NCI-H82 treated with DMSO at 0.1 percent for 48 hours (cell line): ENCODE data around the gene ZNF70.
A peak's percentile ranks its signal among the peaks of the same experiment; 100 is the strongest.

Source experiments
- DNase-seq: peaks from one replicate; lab custom pipeline; 2025; ENCODE audit not compliant: unreplicated experiment; lab: John Stamatoyannopoulos, UW

The ZNF70 gene

DNA sequence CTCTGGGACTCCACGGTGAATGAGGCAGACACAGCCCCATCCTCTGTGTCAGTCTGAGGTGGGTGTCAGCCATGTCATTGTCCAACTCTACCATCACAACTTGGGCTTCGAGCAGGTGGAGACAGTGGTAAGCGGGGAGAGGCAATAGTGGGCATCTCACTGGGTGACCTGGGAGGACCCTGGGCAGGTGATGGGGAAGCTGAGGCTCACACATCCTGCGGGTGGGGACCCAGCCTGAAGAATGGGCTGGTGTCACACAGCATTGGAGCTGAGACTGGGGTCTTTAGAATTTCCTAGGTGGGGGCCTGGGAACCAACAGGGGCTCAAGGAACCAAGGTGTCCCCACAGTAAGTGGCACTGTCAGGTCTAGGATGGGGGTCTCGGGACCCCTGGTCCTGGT, 28.8 kb upstream of the ZNF70 start:
- no peak for DNase-seq

DNA sequence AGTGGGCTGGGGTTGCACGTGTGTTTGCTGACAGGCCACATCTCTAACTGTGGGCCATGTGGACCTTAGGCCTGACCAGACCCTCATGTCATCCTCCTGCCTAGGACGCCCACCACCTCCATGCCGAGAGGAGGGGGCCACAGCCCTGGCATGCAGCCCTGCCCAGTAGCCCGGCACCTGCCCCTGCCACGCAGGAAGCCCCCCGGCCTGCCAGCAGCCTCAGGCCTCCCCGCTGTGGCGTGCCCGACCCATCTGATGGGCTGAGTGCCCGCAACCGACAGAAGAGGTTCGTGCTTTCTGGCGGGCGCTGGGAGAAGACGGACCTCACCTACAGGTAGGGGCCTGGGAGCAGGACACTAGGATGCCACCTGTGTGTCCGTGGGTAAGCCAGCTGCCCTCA, 28.2 kb upstream of the ZNF70 start:
- no peak for DNase-seq

DNA sequence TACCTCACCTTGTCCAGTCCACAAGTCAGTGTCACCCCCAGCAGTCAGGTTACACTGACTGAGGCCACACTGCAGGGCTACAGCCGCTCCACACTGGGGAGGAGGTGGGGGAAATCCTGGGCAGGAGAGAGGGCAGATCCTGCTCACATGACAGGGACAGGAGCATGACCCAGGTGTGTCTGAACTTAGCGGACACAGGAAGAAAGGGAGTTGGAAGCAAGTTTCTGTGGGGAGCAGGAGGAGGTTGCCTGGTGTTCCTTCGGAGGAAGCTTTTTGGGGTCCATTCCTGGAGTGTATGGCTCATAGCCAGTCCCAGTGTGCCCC, 27.6 kb upstream of the ZNF70 start:
- no peak for DNase-seq

DNA sequence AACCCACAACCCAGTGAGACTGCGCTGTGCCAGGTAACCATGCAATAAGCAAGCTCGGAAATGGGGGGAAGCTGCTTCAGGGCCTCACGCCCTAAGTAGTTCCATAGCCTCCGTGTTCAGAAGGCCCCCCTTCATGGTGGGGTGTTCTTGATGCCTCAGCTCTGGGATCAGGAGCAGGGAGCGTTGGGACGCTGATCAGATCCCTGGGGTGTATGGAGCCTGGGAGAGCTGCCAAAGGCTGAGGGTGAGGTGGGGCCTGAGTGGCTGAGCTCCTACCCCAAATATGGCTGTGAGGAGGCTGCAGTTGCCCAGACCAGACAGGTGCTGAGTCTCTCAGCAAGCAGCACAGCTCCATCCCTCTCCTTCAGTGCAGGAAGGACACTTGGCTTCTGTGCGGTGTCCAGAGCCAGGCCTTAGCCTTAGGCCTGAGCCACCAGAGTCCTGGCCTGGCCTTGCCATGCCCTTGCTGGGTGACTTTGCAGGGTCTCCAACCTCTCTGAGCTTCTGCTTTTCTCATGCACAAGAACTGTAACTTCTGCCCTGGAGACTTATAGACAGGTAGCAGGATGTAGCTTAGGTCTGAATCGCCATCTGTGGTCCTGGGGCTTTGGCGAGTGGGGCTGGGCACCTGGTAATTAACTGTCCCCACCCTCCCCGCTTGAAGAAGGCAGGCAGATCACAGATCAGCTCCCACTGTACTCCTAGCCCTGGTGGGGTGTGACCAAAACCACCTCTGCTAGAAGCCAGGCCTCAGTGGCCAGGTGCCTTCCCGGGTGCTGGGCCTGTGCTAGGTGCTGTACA, 27.1 kb upstream of the ZNF70 start:
- DNase-seq = no peak

DNA sequence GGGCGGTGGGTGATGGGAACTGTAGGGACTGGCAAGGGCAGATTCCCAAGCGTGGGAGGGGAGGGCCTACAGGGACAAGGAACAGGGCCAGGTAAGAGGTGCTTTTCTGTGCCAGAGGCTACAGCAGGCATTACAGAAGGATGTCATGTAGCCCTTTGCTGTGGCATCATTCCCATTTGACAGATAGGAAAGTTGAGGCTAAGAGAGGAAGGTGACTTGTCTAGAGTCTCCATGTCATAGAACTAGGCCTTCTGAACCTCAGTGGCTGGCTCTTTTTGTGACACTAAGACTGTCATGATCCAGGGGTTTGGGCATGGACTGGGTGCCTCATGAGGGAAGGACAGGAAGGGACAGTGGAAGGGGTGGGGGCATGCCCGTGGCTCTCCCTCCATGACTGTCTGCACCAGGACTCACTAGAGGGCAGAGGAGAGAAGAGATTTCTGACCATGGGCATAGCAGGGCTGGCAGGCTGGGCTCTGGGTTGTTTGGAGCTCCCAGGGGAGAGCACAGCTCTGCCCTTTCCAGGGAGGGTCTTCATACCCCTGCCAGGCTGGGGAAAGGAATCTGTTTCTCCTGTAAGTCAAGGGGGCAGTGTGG, 25.0 kb upstream of the ZNF70 start:
- no peak for DNase-seq

DNA sequence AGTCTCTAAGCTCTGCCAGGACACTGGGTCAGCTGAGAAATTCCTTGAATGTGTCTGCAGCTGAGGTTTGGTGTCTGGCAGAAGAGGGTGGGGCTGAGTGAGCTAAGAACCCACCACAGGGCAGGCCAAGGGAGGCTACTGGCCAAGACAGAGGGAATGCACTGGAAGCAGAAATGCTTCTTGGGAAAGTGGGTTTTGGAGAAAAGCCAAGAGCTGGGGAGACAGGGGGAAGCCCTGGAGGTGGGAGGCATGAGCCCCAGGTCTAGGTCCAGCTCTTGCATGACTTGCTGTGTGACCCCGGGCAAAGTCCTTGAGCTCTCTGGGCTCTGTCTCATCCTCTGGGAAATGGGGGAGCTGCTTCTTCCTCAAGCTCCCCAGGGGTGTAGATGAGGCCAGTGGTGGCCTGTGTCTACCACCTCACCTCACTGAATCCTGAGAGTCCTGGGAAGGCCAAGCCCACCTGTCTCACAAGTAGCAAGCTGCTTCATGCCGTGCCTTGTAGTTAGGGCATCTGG, 24.1 kb upstream of the ZNF70 start:
- no peak for DNase-seq

DNA sequence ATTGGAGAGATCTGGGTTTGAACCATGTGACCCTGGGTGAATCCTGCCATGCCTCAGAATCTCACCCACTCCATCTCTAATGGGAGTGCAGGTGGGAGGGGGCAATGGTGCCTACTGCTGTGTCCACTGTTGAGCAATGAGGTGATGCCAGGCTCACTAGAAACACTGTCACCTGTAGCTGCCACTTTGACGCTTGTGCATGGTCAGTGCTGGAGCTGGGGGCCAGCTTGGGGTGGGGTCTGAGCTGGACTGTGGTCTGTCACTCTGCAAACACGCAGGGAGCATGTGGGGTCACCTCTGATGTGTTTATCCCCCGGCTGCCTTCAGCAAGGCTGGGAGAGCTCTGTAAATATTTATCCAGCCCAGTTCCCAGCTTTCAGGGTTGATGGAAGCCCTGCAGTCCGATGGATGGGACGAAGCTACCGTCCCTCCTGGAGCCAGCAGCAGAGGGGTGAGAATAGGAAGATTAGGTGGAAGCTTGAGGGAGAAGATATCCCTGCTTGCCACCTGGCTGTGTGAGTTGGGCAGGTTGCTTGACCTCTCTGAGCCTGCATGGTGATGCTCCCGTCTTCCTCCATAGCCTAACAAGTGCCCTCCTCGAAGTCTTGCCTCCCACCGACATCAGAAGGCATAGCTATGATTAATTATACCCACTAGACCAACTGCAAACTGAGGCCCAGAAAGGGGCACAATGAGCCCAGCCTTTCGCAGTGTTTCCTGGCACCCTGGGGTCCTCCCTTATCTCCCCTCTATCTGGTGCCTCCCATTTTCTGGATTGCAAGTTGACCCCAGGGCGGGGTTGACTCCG, 23.4 kb upstream of the ZNF70 start:
- no peak for DNase-seq

DNA sequence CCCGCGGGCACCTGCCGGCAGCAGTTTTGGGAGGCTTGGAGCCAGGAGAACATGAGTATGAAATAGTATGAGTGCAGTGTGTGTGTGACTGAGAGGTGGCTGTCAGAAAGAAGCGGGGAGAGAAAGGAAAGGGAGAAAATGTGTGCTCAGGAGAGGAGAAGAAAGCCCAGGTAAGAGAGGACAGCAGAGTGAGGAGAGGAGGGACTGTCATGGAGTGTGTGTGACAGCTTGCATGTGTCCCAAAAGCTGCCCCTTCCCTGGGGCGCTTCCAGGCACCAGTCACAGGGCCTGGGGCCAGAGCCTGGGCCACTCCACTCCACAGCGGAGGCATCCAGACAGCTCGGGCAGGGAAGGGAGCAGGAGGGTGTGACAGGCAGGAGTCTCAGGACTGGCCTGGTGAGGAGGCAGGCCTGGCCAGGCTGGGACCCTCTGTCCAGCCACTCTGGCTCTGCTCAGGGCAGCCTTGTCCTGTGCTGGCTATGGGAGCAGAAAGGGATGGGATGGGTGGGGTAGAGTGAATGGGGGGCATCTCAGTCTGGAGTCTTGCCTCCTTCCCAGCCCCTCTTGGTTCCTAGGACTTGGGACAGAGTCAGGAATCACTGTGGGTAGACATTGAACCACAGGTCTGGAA, 22.7 kb upstream of the ZNF70 start:
- DNase-seq = no peak

DNA sequence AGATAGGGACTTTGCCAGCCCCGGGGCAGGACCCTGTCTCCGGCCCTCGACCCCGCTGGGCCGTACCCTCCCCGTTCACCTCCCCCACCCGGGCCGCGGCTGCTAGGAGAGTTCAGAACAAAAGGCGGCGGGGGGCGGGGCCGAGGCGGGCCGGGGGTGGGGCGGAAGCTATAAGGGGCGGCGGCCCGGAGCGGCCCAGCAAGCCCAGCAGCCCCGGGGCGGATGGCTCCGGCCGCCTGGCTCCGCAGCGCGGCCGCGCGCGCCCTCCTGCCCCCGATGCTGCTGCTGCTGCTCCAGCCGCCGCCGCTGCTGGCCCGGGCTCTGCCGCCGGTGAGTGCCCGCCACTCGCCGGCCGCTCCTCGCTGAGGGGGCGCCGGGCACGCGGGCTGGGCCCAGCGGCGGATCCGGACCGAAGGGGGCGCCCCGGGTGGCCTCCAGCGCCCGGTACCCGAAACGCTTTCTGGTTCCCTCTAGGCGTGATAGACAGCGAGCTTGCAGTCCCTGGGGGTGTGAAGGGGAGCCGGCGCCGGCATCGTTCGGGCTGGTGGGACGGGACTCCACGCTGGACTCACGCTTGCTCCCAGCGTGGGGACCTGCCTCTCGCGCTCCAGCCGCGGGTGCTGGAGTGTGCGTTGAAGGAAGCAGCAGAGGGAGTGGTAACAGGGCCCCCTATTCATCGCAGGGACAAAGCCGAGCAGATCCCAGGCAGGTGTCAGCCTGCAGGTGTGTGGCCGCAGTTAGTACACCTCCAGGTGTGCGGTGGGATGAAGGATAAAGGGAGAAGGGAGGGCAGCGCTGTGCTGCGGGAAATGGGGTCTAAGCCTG, 21.9 kb upstream of the ZNF70 start, which contains the start of gene MMP11:
TSS of gene MMP11 (plus strand) at position 201 of the 825 bp plus-strand sequence. CDS start at position 223, 22 bp downstream.
- peak; percentile 12 for DNase-seq

DNA sequence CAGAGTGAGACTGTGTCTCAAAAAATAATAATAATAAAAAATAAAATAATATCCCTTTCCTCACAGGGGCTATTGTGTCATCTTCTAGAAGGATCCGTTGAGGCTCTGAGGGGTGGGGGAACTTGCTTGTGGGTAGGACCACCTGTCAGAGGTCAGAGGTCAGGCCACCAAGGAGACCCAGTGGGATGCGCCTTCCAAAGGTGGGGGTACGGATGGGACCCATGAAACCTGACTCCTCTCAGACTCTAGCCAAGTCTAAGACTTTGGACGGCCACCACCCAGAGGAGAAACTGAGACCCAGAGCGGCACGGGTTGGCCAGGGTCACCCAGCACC, 21.4 kb upstream of the ZNF70 start:
- no peak for DNase-seq

DNA sequence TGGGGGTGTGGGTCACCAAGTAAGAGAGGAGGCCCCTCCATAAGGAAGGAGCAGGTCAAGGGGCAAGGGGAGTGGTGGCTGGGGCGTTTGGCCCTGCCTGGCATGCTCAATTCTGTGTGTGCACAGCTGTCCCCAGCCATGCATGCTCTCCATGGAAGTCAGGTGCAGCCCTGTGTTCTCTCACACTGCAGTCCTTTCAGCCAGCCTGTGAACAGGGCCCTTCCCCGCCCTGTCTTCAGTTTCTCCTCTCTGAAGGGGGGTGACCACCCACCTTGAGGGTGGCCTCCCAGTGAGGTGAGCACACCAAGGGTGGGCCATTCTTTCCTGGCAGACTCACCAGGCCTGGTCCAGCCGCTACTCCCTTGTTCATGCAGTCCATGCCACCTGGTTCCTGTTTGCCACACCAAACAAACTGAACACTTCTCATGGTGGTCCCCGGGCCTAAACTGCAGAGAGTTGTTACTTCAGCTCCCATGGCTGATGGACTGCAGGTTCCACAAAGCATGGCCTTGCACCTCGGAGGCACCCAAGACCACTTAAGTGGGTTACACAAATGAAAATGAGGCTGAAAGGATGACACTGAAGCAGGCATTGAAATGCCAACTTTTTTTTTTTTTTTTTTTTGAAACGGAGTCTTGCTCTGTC, 18.5 kb upstream of the ZNF70 start:
- DNase-seq = no peak

DNA sequence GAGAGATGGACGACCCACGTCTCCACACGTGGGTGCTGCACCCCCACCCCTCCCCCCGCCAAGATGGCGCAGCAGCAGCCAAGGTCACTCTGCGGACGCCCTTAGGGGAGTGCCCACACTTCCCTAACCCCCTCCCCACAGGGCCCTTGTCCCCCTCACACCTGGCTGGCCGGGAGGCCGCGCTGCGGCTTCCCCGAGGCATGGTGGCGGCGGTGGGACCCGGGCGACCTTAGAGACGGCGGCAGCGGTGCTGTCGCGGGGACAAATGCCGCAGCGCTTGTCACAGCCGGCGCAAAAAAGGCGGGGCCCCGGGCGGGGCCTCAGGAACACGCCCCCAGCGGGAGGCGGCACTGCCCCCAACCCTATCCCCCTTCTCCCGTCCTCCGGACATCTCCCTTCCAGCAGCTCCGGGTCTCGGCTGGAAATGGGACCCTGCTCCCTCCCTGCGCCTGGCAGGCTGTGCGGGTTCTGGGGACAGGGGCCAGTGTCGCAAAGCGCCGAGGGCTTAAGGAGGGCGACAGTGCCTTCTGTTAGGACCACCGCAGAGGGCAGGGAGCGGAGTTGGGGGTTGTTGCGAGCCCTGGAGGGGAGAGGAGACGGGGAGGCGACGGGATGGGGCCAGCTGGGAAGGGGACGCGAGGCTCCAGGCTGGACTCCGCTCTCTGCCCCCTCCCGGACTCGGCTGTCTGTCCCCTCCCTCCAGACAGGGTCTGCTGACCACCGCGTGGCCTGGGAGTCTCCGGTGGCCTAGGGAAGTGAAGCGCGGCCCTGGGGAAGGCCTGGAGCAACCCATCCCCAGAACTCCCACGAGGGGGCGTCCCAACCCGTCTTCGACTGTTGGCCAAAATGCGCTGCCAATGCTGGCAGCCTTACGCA, 17.0 kb upstream of the ZNF70 start, which contains the start of gene CHCHD10:
TSS of gene CHCHD10 (minus strand) at position 300 of the 876 bp plus-strand sequence. CDS start at position 202, 98 bp downstream.
- DNase-seq = peak; percentile 34

DNA sequence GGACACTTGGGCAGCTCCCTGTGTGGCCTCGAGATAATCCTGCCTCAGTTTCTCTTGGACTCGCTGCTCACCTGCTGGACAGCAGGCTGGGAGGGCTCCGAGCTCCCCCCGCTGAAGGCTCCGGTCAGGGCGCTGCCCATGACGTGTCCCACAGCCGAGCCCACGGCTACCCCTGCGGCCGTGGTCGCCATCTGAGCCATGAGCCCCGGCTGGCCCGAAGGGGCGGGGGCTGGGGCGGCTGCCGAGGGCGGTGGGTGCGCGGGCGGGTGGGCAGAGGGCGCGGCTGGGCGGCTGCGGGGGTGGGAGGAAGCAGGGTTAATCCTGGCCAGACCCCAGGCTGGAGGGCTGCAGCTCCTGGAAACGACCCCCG, 16.4 kb upstream of the ZNF70 start:
- DNase-seq = no peak

DNA sequence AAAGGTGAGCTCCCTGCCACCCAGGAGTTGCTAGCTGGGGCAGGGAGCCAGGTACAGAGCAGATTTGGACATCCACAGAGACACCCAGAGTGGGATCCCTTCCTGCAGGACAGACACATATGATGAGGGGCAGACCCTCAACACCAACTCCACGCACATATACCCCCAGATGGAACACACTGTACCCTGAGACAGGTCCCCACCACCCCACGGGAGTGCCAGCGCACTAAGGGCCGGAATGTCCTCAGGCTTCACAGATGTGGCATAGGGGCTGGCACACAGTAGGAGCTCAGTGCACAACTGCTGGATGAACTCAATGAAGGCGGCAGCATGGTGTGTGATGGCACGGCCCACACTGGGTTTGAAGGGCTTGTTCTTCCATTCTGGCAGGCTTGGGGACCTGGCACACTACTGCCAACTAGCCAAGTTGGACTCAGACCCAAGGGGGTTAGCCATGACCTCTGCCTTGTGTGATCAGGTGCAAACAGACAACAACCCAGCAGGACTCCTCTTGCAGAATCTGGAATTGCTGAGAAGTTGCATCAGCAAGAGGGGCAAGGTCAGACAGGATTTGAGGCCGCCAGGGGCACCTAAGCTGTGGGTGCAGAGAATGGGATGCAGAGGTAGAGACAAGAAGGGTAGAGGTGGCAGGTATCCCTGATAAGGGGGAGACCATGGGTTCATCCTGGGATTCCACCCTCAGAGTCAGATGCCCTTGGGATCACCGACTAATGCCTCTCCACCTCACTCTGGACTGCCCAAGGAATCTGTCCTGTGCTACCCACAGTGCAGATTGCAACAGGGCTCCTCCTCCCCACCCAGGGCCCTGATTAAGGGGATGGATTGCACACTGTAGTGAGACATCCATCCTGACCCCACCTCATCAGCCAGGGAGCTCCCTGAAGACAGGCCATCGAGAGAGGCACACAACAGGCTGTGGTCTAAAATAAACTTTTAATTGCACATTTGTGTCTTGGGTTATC, 14.3 kb upstream of the ZNF70 start:
- DNase-seq = no peak

DNA sequence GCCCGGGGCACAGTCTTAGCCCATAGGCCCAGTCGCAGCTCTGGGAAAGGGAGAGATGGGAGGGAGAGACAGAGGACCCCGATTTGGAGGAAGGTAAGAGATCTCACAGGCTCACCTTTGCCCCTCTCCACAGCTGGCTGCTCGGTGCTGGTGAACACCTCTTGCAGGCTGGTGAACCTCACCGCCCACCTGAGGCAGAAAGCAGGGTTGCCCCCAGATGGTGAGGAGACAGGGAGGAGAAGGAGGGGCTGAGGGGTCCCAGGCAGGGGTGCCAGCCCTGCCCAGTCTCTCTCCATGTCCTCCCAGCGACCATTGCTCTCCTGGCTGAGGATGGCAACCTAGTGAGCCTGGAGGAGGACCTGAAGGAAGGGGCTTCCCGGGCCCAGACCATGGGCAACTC, 13.0 kb upstream of the ZNF70 start:
- DNase-seq = no peak

DNA sequence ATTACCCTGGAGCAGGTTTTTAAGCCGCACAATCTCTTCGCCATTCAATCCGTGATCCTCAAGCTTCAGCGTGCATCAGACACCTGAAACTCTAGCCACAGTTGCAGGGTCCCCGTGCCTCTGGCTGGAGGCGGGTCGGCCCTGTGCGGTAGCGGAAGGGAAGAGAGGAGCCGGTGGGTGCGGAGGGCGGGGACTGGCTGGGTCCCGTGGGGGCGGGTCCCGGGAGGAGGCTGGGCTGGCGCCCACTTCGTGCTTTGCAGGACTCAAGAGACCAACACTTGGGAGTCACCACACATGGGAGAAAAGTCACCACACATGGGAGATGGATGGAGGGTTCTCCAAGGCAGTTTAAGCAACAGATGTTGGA, 12.7 kb upstream of the ZNF70 start:
- DNase-seq = no peak

DNA sequence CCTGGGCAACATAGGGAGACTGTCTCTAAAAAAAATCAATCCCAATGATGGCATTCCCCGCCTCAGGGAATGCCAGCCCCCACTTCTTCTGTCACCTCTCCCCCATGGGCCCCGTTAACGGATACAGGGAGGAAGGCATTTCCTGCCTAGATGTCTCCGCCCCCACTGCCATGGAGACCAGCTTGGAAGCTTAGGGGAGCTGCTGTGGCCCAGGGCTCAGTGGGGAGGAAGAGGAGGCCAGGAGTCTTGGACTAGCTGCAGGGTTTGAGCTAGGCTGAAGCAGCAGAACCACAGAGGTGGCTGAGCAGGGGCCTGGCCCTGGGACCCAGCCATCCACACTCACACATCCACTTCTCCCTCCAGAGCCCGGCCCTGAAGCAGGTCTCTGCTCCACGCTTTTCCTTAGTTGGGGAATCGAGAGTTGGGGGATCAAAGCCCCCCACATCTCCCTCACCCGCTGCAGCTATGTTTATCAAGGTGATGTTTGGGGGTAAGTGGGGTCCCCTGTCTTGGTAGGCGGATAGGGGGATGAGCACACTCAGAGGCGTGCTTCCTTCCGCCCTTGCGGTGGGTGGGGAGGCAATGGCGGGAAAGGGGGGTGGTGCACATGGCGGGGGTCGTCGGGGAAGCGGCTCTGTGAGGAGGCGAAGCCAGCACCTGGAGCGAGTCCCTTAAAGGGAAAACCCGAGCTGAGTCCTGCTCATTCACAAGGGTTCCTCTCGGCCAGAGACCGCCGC, 12.1 kb upstream of the ZNF70 start, which contains the start of gene C22orf15:
TSS of gene C22orf15 (plus strand) at position 149 of the 737 bp plus-strand sequence. CDS start at position 466, 317 bp downstream.
- no peak for DNase-seq
